Esophagus muscularis mucosa (tissue), 4 donors: Measurements from ENCODE around the gene LYRM1. TPM values are rescaled to one million over a fixed set of nuclear protein-coding genes. Genes with fewer than 3 reads are reported as not detected.

Source experiments
- DNase-seq: peaks from one replicate; pipeline ENCODE4 v3.0.0-alpha.2; 2017; ENCODE audit errors: extremely low spot score
- H3K27ac ChIP-seq, 4 donors: fragments of 200-600 bp; sonication (generic); replicated peaks in 1 of 4; 1 replicate in 3 of 4; 2 replicates in 1 of 4; pipeline ENCODE4 v1.5.1; 2016 to 2019; ENCODE audit warnings: mild to moderate bottlenecking in 1 of 4
- H3K27me3 ChIP-seq, 4 donors: fragments of 200-600 bp; sonication (generic); one replicate each; pipeline versions ENCODE4 v1.5.1 to v1.6.0; 2016 to 2019
- H3K36me3 ChIP-seq, 4 donors: fragments of 200-600 bp; sonication (generic); one replicate each; pipeline ENCODE4 v1.5.1; 2016 to 2019
- H3K4me1 ChIP-seq, 4 donors: fragments of 200-600 bp; sonication (generic); one replicate each; pipeline ENCODE4 v1.5.1; 2016 to 2019
- H3K4me3 ChIP-seq, 4 donors: fragments of 200-600 bp; sonication (generic); 1 replicate in 2 of 4; 2 replicates in 2 of 4; pipeline ENCODE4 v1.5.1; 2016 to 2019; ENCODE audit warnings: mild to moderate bottlenecking in 4 of 4, moderate library complexity in 1 of 4
- H3K9me3 ChIP-seq, 4 donors: fragments of 200-600 bp; sonication (generic); 1 replicate in 3 of 4; 2 replicates in 1 of 4; pipeline ENCODE4 v1.5.1; 2016 to 2019
- EP300 ChIP-seq: sonication (generic); formaldehyde crosslinking; IDR thresholded peaks from one replicate; pipeline ENCODE4 v1.6.1; 2017; ENCODE audit warnings: antibody characterized with exemption
- POLR2A ChIP-seq: fragments of 450-650 bp; IDR thresholded peaks from one replicate; pipeline ENCODE4 v1.6.1; 2017; ENCODE audit warnings: antibody characterized with exemption, moderate library complexity, mild to moderate bottlenecking, low read depth
- POLR2AphosphoS5 ChIP-seq, 2 donors: sonication (generic); formaldehyde crosslinking; IDR thresholded peaks; one replicate each; pipeline ENCODE4 v1.6.1; 2017; ENCODE audit warnings: antibody characterized with exemption in 2 of 2
- WGBS: methylation state at CpG from one replicate; pipeline ENCODE4 v1.1.5; 2018; 5-methylcytosine and 5-hydroxymethylcytosine counted together
- intact Hi-C: fragments of 100-400 bp; cut with DNase I; formaldehyde crosslinking; loops from one replicate; pipeline ENCODE4 v1.15.1; 2023
- total RNA-seq, 4 donors: library from RNA; depleted of rRNA; stranded (reverse); fragments of >200 nt; gene quantifications; one replicate each; pipeline versions ENCODE4 v1.1.0 to v1.2.1, GENCODE V29; 2016
- TF ChIP-seq, protein P1 (sequence below), 3 experiments: fragments of 200-600 bp in 2 of 3; fragments of 450-650 bp in 1 of 3; sonication (generic) in 2 of 3; IDR thresholded peaks; one replicate each; pipeline ENCODE4 v1.5.1; 2017 to 2019; ENCODE audit warnings: antibody characterized with exemption in 3 of 3, mild to moderate bottlenecking in 2 of 3, moderate library complexity in 1 of 3

The LYRM1 gene
- total RNA-seq, 4 donors from 2014 or later, result 38.9 to 69.2 (median 46.4) TPM

DNA sequence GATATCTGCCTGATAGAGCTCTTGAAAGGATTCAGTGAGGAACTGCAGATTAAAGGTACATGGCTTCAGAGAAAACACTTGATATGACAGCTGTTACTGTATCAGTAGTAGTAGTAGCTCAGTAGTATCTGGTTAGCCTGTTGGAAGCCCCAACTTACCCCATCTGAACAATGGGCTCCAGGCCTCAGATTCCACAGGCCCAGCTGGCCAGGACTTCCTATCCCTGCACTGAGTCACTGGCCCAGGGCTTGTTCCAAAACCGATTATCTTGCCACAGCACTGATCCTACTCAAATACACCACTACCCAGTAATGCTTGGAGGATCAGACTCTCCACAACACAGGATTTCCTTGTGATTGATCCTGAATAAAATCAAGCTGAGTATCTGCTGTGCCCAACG is 33.0 kb upstream of the LYRM1 start:
- no peak overlapping the region for H3K4me3 ChIP-seq
- intact Hi-C loops, result no loop called here

DNA sequence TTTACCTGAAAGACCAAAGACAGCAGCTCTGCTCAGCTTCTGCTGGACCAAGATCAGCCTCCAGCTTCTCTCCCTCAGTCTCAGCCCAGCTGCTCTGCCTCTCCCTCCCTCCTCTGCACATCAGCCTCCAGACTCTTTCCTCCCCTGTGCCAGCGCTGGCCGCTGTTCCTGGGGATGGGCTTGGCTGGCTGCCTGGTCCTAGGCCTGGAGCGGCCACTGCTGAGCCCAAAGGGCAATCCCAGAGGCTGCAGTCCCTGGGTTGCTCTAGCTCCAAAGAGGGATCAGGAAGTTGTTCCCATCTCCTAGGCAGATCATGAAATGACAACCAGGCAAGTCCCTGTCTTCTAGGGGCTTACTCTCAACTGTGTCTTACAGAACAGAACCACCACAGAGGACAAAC is 31.7 kb upstream of the LYRM1 start:
- H3K27ac ChIP-seq, result peak overlapping the region; percentile 70 to 80 (median 72)
- peaks cover 80 to 96% (median 94%) of the 10 kb centered on the region in 4 donors for H3K4me1 ChIP-seq
- H3K4me3 ChIP-seq, result peak overlapping the region in 1 of 4 donors; percentile 11
- no peaks in the 10 kb centered on the region for H3K36me3 ChIP-seq
- no peak for DNase-seq
- H3K27me3 ChIP-seq, result no peaks in the 10 kb centered on the region
- no peaks in the 10 kb centered on the region for H3K9me3 ChIP-seq
- 9% methylated on average over 3 of the region's 3 CpGs for WGBS
- TF ChIP-seq POLR2AphosphoS5 (IDR thresholded peaks at IDR 0.05), result peak; percentile 68 to 80
- no peak for TF ChIP-seq POLR2A
- TF ChIP-seq EP300, result no peak
- TF ChIP-seq, protein P1, sequence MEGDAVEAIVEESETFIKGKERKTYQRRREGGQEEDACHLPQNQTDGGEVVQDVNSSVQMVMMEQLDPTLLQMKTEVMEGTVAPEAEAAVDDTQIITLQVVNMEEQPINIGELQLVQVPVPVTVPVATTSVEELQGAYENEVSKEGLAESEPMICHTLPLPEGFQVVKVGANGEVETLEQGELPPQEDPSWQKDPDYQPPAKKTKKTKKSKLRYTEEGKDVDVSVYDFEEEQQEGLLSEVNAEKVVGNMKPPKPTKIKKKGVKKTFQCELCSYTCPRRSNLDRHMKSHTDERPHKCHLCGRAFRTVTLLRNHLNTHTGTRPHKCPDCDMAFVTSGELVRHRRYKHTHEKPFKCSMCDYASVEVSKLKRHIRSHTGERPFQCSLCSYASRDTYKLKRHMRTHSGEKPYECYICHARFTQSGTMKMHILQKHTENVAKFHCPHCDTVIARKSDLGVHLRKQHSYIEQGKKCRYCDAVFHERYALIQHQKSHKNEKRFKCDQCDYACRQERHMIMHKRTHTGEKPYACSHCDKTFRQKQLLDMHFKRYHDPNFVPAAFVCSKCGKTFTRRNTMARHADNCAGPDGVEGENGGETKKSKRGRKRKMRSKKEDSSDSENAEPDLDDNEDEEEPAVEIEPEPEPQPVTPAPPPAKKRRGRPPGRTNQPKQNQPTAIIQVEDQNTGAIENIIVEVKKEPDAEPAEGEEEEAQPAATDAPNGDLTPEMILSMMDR (IDR thresholded peaks at IDR 0.05), result no peak
- intact Hi-C loops, result no loop called here

More for the DNA sequence above, 33.0 kb upstream of the LYRM1 start:
- Histone ChIP-seq H3K27me3 (no peaks in the 10 kb centered on the region), H3K9me3 (no peaks in the 10 kb centered on the region), H3K36me3 (peaks cover 0 to under 1% (median 0%) of the 10 kb centered on the region in 4 donors), H3K4me1 (peaks cover 74 to 98% (median 88%) of the 10 kb centered on the region in 4 donors), H3K27ac (peak overlapping the region; percentile 70 to 80 (median 72))
- DNase-seq, result no peak
- TF ChIP-seq POLR2AphosphoS5 (IDR thresholded peaks at IDR 0.05) (no peak), POLR2A (no peak), EP300 (no peak)
- TF ChIP-seq, protein P1 (IDR thresholded peaks at IDR 0.05), result no peak
- 63% methylated on average over 2 of the region's 2 CpGs for WGBS

- Histone ChIP-seq H3K36me3 (no peaks in the 10 kb centered on the region), H3K4me1 (peaks cover 92 to 100% (median 98%) of the 10 kb centered on the region in 4 donors), H3K4me3 (no peak overlapping the region), H3K27ac (peak overlapping the region; percentile 70 to 80 (median 72)), H3K9me3 (no peaks in the 10 kb centered on the region), H3K27me3 (no peaks in the 10 kb centered on the region)
- no peak for DNase-seq
- 43% methylated on average over 2 of the region's 2 CpGs for WGBS
- TF ChIP-seq POLR2AphosphoS5 (IDR thresholded peaks at IDR 0.05), result no peak
- intact Hi-C loops, result no loop called here
These were observed 30.3 kb upstream of the LYRM1 start for GRCh38 chr16:20870122-20870820.

DNA sequence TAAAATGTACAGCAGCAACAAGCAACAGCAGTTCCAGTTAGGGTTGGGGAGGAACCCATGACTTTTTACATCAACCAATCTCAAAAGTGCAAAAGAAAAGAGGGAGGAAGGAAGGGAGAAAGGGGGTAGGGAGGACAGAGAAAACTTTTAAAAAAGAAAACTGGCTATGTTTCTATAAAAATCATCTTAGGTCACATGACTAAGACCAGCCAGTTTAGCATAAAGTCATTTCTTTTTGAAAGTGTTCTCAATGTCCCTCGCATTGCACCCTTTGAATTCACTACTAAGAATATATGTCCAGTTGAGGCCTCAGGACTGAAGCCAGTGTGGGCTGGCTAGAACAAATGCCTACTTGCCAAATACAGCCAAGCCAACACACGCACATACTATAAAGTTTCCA is 29.3 kb upstream of the LYRM1 start:
- TF ChIP-seq EP300 (no peak), POLR2A (no peak), POLR2AphosphoS5 (IDR thresholded peaks at IDR 0.05) (no peak)
- TF ChIP-seq, protein P1 (IDR thresholded peaks at IDR 0.05), result no peak
- no peak overlapping the region for H3K4me3 ChIP-seq
- no peaks in the 10 kb centered on the region for H3K36me3 ChIP-seq
- H3K9me3 ChIP-seq, result no peaks in the 10 kb centered on the region
- 60% methylated on average over 2 of the region's 2 CpGs for whole genome bisulfite sequencing
- H3K4me1 ChIP-seq, result peaks cover 88 to 100% (median 93%) of the 10 kb centered on the region in 4 donors
- intact Hi-C loops, result no loop called here
- DNase-seq, result no peak
- no peaks in the 10 kb centered on the region for H3K27me3 ChIP-seq
- peak overlapping the region; percentile 70 to 80 (median 72) for H3K27ac ChIP-seq

DNA sequence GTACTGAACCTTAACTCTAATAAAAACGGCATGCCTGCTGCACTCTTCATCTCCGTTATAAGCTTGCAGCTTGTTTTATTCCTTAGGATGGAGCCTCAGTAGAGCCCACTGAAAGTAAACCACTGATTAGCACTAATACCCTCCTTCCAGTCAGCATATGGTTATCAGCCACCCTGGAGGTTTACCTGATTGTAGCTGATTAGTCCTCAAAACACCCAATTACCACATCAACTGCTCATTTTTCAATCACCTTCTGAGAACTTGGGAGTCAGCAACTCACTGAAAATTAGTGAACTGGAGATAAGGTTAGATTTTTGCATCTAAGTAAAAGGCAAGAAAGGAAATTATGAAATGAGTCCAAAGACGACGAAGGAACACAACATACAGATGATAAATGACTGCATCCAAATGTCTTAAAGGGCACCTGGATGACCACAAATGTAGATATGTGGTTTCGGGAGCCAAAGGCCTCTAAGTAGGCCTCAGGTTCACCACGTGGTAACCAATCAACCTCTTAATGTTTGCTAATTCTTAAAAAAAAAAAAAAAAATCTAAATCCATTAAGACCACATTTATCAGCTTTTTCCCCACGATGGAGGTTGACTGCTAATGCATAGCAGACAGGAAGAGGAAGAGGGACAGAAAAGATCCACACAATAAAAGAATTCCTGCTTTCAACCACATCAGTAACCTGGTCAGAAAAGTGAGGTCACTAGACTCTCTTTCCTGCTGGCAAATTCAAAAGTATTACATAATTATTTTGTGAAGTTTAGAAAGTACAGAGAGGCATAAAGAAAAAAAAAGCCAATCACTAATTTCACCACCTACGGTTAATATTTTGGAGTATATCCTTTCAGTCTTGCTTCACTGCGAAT is 28.4 kb upstream of the LYRM1 start:
- 73% methylated on average over 9 of the region's 9 CpGs for WGBS
- Histone ChIP-seq H3K27me3 (no peaks in the 10 kb centered on the region), H3K36me3 (no peaks in the 10 kb centered on the region), H3K4me3 (no peak overlapping the region), H3K27ac (peak overlapping the region; percentile 70 to 80 (median 72)), H3K9me3 (no peaks in the 10 kb centered on the region), H3K4me1 (peaks cover 79 to 91% (median 84%) of the 10 kb centered on the region in 4 donors)
- intact Hi-C loops, result no loop called here
- no peak for TF ChIP-seq POLR2AphosphoS5 (IDR thresholded peaks at IDR 0.05)
- TF ChIP-seq POLR2A, result no peak
- no peak for TF ChIP-seq EP300
- TF ChIP-seq, protein P1 (IDR thresholded peaks at IDR 0.05), result no peak
- no peak for DNase-seq
